Right lobe of liver (tissue), 4 donors: ENCODE data around the gene OOSP4A.

Experiments
- CTCF ChIP-seq, 4 donors: fragments of 200-600 bp in 3 of 4; fragments of 450-650 bp in 1 of 4; IDR thresholded peaks; one replicate each; pipeline versions ENCODE4 v1.5.1 to v1.8.0; 2016 to 2022; ENCODE audit warnings: antibody characterized with exemption in 4 of 4, mild to moderate bottlenecking in 2 of 4
- POLR2A ChIP-seq: fragments of 450-650 bp; IDR thresholded peaks from one replicate; pipeline ENCODE4 v1.6.1; 2017; ENCODE audit warnings: antibody characterized with exemption, mild to moderate bottlenecking
- donor health status: DM: no; HTN: no; CAD: no.
- donor health status: DM: no; HTN: no; CAD: no.
- donor health status: DM: no; HTN: yes; CAD: no.

DNA sequence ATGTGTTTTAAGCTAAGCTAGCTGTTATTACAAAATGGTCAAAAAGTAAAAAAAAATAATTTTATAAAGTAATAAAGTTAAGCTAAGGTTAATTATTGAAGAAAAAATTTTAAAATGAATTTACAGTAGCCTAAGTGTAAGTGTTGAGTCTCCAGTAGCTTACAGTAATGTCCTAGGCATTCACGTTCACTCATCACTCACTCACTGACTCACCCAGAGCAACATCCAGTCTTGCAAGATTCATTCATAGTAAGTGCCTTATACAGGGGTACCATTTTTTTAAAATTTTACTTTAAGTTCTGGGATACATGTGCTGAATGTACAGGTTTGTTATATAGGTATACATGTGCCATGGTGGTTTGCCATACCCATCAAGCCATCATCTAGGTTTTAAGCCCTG is 41.5 kb downstream of the OOSP4A start:
- TF ChIP-seq POLR2A (no peak), CTCF (IDR thresholded peaks at IDR 0.05) (no peak)
